Stimulated activated CD4-positive, alpha-beta T cell treated with anti-CD3 and anti-CD28 coated beads, Interleukin-12 subunit alpha, Interleukin-12 subunit beta, amount 100 ng/mL, for 4 hours (primary cell): Measurements from ENCODE around the gene CROCC.
"Not testable (repeated sequence)": the region's sequence is repeated elsewhere in the genome, so short reads cannot be mapped to it uniquely, and the experiment has no call there.

Experiments
- DNase-seq: peaks from one replicate; pipeline ENCODE4 v3.0.0-alpha.2; 2020

Gene CROCC

DNA sequence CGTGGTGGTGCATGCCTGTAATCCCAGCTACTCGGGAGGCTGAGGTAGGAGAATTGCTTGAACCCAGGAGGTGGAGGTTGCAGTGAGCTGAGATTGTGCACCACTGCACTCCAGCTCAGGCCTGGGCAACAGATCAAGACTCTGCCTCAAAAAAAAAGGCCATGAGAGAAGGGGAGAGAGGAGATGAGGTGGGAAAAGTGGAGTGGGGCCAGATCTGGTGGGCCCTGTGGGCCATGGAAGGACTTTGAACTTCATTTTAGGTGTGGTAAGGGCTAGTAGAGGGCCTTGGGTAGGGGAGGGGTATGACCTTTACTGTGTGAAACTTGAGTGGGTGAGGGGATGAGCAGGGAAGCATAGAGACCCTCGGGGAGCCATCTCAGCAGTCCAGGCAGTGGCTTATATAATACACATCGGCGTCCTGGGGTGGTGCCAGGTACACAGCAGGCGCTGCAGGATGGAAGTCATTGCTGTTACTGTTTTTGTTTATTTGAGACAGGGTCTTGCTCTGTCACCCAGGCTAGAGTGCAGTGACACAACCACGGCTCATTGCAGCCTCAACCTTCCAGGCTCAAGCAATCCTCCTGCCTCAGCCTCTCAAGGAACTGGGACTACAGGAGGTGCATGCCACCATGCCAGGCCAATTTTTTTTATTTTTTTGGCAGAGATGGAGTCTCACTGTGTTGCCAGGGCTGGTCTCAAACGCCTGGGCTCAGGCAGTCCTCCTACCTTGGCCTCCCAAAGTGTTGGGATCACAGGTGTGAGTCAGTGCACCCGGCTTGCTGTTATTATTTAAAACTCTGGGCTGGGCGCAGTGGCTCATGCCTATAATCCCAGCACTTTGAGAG is 5.5 kb upstream of the CROCC start:
- not testable (repeated sequence) for DNase-seq

DNA sequence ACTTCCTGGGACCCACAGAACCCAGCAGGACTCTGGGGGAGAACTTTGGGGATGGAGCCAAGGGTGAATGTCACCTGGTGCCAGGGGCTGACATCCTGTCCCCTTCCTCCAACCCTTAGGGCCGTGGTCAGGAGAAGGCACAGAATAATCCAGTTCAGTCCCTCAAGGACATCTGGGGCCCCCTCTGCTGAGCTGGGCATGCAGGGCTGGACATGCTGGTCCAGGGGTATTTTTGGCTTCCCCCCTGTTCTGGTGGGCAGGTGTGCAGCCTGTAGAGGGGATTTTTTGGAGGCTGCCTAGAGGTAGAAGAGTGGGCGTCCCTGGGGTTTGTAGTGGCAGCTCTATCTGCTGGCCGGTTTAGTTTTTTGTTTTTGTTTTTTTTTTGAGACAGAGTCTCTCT is 3.4 kb upstream of the CROCC start:
- DNase-seq: no peak

DNA sequence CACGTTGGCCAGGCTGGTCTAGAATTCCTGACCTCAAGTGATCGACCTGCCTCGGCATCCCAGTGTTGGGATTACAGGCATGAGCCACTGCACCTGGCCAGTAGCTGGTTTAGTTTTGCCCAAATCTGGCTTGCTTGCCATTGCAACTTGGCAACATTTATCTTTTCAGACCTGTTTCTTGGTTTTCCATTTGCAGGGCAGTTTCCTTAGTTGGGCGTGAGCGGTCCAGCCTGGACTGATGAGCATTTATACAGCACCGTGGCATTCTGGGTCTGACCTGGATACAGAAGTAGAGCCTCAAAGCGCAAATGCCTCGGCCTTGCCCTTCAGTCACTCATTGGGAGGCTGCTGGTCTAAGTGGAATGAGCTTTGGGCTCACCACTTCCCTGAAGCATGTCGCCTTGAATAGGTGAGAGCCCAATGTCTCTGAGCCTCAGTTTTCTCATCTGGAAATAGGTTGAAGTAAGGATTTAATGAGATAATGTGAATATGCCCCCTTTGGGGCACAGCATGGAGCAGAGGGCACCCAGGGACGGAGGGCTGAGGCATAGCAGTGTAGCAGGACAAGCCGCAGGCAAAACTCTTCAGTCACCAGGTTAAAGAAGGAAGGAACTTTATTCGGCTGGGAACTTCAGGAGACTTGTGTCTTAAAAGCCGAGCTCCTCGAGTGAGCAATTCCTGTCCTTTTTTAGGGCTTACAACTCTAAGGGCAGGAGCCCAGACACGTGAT is 2.6 kb upstream of the CROCC start:
- not testable (repeated sequence) for DNase-seq

DNA sequence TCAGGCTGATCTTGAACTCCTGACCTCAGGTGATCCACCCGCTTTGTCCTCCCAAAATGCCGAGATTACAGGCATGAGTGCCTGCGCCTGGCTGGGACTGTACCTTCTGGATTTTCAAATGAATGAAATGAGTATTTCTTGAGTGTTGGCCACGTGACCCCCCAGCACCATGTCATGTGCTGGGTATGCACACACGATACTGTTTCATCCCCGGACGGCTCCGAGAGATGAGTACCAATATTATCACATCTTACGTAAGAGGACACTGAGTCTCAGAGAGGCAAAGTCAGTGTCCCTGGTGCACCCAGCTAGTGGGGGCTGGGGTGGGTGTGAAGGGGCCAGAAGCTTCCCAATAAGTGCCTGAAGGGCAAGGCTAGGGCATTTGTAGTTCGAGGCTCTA is 780 bp upstream of the CROCC start:
- DNase-seq: no peak

DNA sequence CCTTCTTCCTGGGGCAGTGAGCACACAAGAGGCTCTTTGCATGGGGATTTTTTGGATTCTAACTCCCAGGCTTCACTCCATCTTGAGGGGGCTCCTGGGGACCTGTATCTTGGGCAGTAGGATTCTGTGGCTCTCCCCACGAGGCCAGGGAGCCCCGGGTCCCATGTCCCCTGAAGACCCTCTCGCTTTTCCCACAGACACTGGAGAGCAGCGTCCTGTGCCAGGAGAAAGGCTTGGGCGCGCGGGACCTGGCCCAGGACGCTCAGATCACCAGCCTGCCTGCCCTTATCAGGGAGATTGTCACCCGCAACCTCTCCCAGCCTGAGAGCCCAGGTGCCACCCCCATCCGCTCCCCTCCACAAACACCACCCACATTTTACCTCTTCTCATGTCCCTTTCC is 735 bp downstream of the CROCC start:
- no peak for DNase-seq

DNA sequence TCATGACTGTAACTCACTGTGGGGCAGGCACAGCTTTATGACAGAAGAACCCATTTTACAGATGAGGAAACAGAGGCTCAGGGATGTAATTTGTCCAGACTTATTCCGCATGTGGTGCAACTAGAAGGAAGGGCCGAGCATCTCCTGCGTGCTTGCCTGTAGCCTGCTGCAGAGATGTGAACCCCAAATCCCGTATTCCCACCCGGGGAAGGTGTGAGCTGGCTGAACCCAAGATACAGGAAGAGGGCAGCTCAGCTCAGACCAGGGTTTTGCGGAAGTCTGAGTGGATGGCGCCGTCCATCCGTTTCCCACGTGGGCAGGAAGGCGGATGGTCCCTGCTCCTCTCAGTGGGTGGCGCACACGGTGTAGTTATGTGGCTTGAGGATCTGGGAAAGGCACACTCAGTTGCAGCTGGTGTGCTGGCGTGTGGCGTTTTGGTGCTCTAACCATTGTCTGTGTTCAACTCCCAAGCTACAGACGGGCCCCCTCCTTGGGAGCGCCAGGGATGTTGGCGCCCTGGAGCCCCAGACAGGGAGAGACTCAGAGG is 1.2 kb downstream of the CROCC start:
- DNase-seq: no peak

DNA sequence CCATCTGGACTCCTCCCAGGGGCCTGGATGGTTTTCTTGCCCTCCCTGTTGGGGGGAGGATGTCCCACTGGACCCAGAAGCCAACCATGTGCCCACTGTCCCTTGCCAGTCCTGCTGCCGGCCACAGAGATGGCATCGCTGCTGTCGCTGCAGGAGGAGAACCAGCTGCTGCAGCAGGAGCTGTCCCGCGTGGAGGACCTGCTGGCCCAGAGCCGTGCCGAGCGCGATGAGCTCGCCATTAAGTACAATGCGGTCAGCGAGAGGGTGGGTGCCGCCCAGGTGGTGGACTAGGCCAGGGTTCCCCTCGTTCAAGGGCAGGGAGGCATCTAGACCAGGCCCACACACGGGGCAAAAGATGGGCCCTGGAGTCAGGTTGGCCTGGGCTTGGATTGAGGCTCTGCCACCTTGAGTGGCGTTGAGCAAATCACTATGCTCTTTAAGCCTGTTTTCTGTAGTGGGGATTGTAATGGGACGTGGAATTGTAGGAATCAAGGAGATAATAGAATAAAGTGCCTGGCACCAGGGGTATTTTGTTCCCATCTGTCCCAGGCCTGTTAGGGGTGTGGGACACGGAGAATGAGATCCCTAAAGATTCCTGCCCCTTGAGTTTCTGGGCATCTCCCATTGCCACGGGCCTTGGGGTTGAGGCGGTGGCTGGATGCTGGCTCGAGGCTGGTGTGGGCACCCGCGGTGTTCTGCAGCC is 2.6 kb downstream of the CROCC start:
- DNase-seq: no peak

DNA sequence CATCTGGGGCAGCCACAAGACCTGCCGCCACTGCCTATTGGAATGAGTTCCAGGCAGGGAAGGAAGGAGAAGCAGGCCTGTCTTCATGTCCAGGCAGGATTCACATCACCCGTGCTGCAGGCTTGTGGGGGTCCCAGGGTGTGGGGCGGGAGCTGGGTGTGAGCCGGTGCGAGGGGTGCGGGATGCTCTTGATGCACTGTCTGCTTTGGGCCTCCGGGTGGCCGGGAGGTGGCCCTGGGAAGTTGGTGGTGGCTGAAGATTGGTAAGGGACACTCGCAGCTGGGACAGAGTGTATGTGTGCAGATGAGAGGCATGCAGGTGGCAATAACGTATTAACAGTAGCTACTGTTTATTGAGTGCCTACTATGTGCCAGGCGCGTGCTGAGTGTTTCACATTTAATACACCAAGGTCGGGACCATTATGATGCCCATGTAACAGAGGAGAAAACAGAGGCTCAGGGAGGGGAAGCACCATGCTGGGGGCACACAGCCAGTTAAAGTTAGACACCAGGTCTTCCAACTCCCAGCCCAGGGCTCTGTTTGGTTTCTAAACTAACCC is 3.3 kb downstream of the CROCC start:
- no peak for DNase-seq

DNA sequence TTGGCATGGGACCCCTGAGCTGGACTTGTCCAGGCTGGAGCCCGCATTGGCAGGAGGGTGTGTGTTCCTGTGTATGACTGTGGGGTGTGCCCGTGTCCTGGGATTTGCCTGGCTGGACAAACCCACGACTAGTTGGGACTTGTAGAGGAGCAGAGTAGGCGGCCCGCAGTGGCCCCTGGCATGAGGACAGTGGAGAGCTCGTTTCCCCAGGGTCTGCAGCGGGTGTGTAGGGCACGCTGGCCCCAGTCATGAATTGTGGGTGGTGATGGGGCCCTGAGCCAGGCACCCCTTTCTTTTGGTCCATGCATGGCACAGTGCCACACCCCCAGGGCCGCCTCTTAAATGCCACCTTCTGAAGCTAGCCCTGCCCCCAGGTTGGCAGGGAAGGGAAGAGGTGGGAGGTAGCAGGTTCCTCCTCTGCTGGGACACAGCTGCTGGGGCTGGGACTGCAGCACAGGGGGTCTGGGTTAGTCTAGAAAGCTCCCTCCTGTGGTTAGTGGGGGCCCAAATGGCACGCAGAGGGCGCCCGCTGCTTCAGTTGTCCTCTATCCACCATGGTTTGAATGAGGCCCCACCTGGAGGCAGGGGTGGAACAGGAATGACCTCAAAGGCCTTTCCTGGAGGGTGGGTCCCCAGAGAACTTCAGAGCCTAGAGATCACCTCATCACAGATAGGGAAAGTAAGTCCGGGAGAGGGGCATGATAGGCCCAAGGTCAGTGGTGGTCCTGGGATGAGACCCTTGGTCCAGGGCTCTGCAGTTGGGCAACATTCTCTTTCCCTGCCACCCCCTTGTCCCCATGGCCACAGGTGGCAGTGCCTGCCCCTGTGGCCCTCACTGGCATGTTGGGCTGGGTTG is 4.1 kb downstream of the CROCC start:
- DNase-seq: no peak

DNA sequence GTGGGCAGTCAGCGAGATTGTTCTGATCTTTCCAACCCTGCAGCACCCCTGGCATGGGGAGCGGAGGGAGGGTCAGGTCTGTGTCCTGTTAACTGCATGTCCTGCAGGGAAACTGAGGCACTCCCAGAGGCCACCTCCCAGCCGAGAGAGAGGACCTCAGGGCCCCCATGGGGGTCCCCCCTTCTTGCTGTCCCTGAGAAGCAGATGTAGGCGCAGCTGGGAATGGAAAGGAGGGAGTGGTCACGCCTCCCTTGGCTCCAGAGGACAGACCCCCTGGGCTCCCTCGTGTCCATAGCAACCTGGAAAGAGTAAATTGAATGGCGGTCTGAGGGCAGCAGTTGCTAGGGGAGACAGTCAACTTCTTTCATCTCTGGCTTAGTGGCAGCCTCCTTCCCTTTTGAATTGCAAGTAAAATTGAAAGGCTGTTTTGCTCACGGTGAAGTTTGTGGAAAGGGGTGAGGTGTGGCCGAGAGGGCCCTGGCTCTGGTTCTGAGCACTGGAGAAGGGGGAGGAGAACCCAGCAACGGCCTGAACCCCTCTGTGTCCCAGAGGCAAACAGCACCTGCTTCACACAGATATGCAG is 4.9 kb downstream of the CROCC start:
- DNase-seq: no peak

DNA sequence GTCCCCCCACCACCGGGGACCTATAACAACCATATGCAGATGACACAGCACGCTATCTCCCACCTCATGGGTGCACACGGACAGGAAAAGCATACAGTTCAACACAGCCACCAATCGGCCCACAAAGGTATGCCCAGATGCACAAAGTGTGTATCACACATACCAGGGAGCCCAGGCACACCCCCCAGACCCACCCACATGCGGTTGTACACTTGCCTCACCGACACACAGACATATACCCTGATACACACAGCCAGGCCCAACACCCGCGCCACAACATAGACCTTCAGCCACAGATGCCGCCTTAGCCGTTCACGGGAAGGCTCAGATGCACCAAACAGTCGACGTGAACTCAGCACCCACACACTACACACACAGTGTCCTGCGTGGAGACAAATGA is 5.5 kb downstream of the CROCC start:
- no peak for DNase-seq

DNA sequence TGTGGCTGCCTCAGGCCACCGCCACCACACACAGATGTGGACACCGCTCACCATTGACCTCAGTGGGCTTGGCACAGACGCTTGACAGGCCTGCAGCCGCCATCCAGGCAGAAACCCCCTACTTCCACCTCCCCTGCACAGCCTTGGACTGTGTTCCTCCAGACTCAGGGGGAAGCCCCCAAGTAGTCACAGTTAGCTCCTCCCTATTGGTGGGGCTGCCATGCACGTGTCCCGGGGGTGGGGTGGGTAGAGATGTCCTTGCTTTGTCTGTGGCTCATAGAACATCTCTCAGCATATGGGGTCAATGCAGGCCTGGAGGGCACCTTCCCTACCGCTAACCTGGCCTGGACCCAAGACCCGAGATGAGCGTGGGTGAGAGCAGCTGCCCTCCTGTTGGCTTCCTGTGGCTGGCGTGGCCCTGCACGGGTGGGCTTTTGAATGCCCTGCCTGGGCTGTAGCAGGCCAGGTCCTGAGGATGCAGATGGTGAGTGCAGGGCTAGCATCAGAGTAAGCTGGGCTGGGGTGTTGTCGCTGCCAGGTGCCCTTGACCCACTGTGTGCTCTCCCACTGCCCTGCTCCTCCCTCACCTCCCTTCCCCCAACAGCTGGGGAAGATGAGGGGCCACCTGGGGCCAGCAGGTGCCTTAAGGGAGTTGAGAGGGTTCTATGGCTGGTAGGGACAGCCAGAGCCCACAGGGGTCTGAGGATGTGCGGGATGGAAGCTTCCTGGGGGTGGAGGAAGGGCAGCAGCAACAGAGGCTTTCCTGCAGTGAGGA is 6.2 kb downstream of the CROCC start:
- DNase-seq: no peak

DNA sequence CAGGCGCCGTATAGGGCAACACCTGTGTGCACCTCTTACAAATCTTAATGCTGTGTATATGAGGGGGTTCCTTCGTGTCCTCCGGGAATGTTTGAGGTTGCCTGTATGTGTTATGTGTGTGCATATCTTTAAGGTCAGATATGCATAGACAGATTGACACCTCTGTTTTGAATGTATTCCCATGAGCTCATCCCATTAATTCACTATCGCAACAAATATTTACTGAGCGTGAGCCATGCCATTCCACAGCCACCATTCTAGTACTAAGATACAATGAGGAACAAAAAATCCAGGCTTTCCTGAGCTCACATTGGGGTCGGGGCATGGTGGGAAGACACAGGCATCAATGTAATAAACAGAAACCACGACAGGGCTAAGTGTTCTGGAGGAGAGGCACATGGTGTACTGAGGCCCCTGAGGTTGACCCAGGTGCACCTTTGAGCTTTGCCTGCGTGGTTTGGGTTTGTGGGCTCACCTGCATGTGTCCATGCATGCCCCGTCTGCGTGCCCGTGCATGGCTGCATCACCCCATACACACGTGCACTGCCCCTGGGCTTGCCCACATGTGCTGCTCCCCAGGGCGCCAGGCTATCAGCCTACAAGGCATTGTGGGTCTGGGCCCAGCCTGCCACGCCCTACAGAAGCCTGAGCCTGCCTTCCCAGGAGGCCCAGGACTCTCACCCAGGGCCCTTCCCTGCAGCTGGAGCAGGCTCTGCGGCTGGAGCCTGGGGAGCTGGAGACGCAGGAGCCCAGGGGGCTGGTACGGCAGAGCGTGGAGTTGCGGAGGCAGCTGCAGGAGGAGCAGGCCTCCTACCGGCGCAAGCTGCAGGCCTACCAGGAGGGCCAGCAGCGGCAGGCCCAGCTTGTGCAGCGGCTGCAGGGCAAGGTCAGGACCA is 7.7 kb downstream of the CROCC start:
- DNase-seq: not testable (repeated sequence)

DNA sequence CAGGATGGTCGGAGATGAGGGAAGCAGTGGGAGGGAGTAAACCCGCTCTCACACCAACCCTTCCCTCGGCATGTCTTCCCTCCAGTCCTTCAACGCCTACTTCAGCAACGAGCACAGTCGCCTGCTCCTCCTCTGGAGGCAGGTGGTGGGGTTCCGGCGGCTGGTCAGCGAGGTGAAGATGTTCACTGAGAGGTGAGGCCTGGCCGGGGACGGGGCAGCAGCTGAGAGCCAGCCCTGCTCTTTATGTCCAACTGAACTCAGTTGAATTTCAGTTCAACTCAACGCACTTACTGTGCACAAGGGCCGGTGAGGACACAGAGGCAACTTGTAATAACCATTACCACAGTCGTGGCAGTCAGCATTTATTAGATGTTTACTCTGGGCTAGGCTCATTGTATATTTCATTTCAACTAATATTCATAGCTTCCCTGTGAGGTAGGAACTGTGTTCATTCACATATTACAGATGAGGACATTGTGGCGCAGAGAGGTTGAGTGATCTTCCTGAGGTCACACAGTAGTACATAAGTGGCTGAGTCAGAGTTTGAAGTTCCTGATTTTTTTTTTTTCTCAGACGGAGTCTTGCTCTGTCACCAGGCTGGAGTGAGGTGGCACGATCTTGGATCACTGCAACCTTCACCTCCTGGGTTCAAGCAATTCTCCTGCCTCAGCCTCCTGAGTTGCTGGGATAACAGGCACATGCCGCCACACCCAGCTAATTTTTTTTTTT is 9.6 kb downstream of the CROCC start:
- DNase-seq: not testable (repeated sequence)

DNA sequence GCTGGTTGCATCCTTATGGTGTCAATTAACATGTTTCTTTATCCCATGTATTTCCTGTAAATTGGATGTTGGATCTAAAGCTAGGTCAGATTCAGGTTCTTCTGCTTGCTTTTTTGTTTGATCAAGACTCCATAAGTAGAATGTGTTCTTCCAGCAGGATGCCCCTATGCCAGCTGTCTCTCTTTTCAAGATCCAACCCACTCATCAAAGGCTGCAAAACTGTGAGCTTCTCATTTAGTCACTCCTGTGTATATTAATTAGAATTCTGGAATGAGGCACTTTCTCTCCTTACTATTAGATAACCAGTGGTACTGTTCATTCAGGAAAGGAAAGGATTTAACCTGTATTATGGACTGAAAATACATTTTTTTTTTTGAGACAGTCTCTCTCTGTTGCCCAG is 12.2 kb downstream of the CROCC start:
- not testable (repeated sequence) for DNase-seq

DNA sequence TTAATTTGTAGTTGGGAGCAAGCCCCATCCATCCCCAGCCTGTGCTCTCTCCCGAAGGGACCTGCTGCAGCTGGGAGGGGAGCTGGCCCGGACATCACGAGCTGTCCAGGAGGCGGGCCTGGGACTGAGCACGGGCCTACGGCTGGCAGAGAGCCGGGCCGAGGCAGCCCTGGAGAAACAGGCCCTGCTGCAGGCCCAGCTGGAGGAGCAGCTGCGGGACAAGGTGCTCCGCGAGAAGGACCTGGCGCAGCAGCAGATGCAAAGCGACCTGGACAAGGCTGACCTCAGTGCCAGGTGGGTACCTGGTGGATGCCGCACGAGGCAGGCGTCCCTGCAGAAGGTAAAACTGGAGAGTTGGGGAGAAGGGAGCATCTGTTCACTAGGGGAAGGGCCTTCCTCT is 14.8 kb downstream of the CROCC start:
- not testable (repeated sequence) for DNase-seq

DNA sequence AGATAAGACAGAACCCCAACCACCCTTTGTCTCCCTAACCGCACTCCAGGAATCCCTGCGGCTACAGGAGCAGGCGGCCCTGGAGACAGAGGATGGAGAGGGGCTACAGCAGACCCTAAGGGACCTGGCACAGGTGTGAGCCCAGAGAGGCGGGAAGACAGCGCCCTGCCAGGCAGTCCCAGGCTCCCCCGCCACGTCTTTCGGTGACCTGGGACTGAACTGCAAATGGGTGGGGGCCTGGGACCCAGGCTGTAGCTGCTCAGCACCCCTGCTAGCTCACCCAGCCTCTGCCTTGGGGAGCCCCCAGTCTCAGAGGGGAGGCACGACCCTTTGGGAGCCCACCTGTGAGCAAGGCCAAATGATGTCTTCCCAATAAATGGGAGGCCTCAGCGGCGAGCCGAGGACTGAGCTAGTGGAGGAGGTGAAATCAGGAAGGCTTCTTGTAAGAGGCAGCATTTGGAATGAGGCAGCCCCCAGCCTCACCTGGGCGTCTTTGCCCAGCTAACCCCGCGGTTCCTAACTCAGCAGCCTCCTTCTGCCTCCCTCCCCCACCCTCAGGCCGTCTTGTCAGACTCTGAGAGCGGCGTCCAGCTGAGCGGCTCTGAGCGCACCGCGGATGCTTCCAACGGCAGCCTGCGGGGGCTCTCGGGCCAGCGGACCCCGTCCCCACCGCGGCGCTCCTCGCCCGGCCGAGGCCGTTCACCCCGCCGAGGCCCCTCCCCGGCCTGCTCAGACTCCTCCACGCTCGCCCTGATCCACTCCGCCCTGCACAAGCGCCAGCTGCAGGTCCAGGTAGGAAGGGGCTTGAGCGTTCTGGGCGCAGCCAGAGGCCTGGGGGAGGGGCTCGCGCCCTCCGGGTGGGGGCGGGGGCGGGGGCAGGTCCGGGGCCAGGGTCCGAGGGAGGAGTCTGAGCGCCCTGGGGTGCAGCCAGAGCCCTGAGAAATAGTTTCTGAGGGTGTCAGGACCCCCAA is 16.9 kb downstream of the CROCC start:
- no peak for DNase-seq
